Mesendoderm (in vitro differentiated cells): Measurements from ENCODE around the gene HBM.
"Not testable (repeated sequence)": the region's sequence is repeated elsewhere in the genome, so short reads cannot be mapped to it uniquely, and the experiment has no call there.

Source experiments
- DNase-seq: peaks from one replicate; pipeline ENCODE4 v3.0.0; 2013
- H2AK5ac ChIP-seq: 2 replicates; pipeline ENCODE4 v1.6.1; 2013; ENCODE audit warnings: low read length, inconsistent platforms
- H2BK120ac ChIP-seq: 2 replicates; pipeline ENCODE4 v1.6.1; 2013; ENCODE audit warnings: low read depth, mild to moderate bottlenecking, low read length, moderate library complexity, mixed read lengths
- H2BK15ac ChIP-seq: replicated peaks from 2 replicates; pipeline ENCODE4 v1.6.1; 2013; ENCODE audit warnings: low read depth, mild to moderate bottlenecking, moderate library complexity
- H2BK5ac ChIP-seq: 2 replicates; pipeline ENCODE4 v1.6.1; 2013; ENCODE audit warnings: low read length, inconsistent platforms
- H3K18ac ChIP-seq: 2 replicates; pipeline ENCODE4 v1.6.1; 2013; ENCODE audit warnings: mild to moderate bottlenecking, low read length, mixed read lengths
- H3K23ac ChIP-seq: one replicate; pipeline ENCODE4 v1.6.1; 2013; ENCODE audit warnings: low read length
- H3K27ac ChIP-seq: 2 replicates; pipeline ENCODE4 v1.5.1; 2013; ENCODE audit warnings: low read depth, mild to moderate bottlenecking, inconsistent platforms, low read length, moderate library complexity
- H3K27me3 ChIP-seq: 2 replicates; pipeline ENCODE4 v1.6.1; 2013; ENCODE audit warnings: low read length, control low read depth, mild to moderate bottlenecking, inconsistent platforms; ENCODE audit not compliant: insufficient read depth, poor library complexity
- H3K36me3 ChIP-seq: 2 replicates; pipeline ENCODE4 v1.6.1; 2013; ENCODE audit warnings: low read length, inconsistent platforms; ENCODE audit not compliant: control insufficient read depth, insufficient read depth
- H3K4ac ChIP-seq: one replicate; pipeline ENCODE4 v1.6.1; 2013; ENCODE audit warnings: low read depth, mild to moderate bottlenecking, low read length, moderate library complexity
- H3K4me1 ChIP-seq: 2 replicates; pipeline ENCODE4 v1.6.1; 2013; ENCODE audit warnings: low read depth, low read length, inconsistent platforms; ENCODE audit not compliant: control insufficient read depth
- H3K4me2 ChIP-seq: 2 replicates; pipeline ENCODE4 v1.6.1; 2013; ENCODE audit warnings: low read length
- H3K4me3 ChIP-seq: 2 replicates; pipeline ENCODE4 v1.5.1; 2013; ENCODE audit warnings: mild to moderate bottlenecking, low read length
- H3K56ac ChIP-seq: one replicate; pipeline ENCODE4 v1.6.1; 2013; ENCODE audit warnings: low read length
- H3K79me1 ChIP-seq: 2 replicates; pipeline ENCODE4 v1.6.1; 2013; ENCODE audit warnings: low read length, inconsistent platforms
- H3K79me2 ChIP-seq: 2 replicates; pipeline ENCODE4 v1.6.1; 2013; ENCODE audit warnings: mild to moderate bottlenecking, low read length; ENCODE audit not compliant: control insufficient read depth, insufficient read depth
- H3K9ac ChIP-seq: 2 replicates; pipeline ENCODE4 v1.6.1; 2013; ENCODE audit warnings: low read length, inconsistent platforms
- H4K5ac ChIP-seq: one replicate; pipeline ENCODE4 v1.6.1; 2013; ENCODE audit warnings: low read length
- H4K8ac ChIP-seq: one replicate; pipeline ENCODE4 v1.6.1; 2013; ENCODE audit warnings: low read depth, mild to moderate bottlenecking, control low read depth, low read length, moderate library complexity
- WGBS: extraction: QIAGEN DNeasy Blood & Tissue Kit; methylation state at CpG from one replicate; pipeline ENCODE4 v1.1.7; 2013; ENCODE audit warnings: low lambda C conversion rate, missing lambda C conversion rate; ENCODE audit not compliant: insufficient coverage; ENCODE audit errors: extremely low coverage; 5-methylcytosine and 5-hydroxymethylcytosine counted together

HBM gene

GRCh38 chr16:119835-120491 is 45.8 kb upstream of the HBM start:
- Histone ChIP-seq H3K79me2 (no peaks in the 10 kb centered on the region), H3K27ac (no peak overlapping the region), H2BK5ac (no peak overlapping the region), H4K5ac (no peak overlapping the region), H3K4me1 (no peaks in the 10 kb centered on the region), H3K4me3 (no peak overlapping the region), H3K23ac (no peak overlapping the region), H2BK120ac (no peak overlapping the region), H3K4ac (no peak overlapping the region), H3K36me3 (no peaks in the 10 kb centered on the region), H3K4me2 (no peak overlapping the region), H3K56ac (no peak overlapping the region), H4K8ac (no peak overlapping the region), H3K79me1 (no peaks in the 10 kb centered on the region), H3K9ac (no peak overlapping the region), H2BK15ac (no peak overlapping the region), H3K18ac (no peak overlapping the region), H2AK5ac (no peak overlapping the region), H3K27me3 (no peaks in the 10 kb centered on the region)
- DNase-seq = no peak
- no CpG with 5 or more reads among the region's 3 CpGs for WGBS

- Histone ChIP-seq H2BK120ac (no peak overlapping the region), H4K8ac (no peak overlapping the region), H3K27me3 (no peaks in the 10 kb centered on the region), H3K4ac (no peak overlapping the region), H2AK5ac (no peak overlapping the region), H3K18ac (no peak overlapping the region), H3K4me1 (no peaks in the 10 kb centered on the region), H3K36me3 (no peaks in the 10 kb centered on the region), H3K4me2 (no peak overlapping the region), H3K79me2 (no peaks in the 10 kb centered on the region), H3K79me1 (no peaks in the 10 kb centered on the region), H3K56ac (peak overlapping the region; percentile 7), H4K5ac (no peak overlapping the region), H3K4me3 (no peak overlapping the region), H2BK15ac (no peak overlapping the region), H3K9ac (no peak overlapping the region), H3K27ac (no peak overlapping the region), H2BK5ac (no peak overlapping the region), H3K23ac (no peak overlapping the region)
- WGBS = no CpG with 5 or more reads among the region's 2 CpGs
- DNase-seq = no peak
Measured at GRCh38 chr16:120756-121155, 45.0 kb upstream of the HBM start.

GRCh38 chr16:122361-122760 is 43.4 kb upstream of the HBM start:
- H3K27ac ChIP-seq = no peak overlapping the region
- DNase-seq = no peak
- no peak overlapping the region for H2AK5ac ChIP-seq
- no peak overlapping the region for H3K23ac ChIP-seq
- H3K4ac ChIP-seq = no peak overlapping the region
- H3K18ac ChIP-seq = no peak overlapping the region
- no peak overlapping the region for H3K4me3 ChIP-seq
- H3K27me3 ChIP-seq = no peaks in the 10 kb centered on the region
- no peak overlapping the region for H3K4me2 ChIP-seq
- H2BK5ac ChIP-seq = no peak overlapping the region
- H4K5ac ChIP-seq = no peak overlapping the region
- no peak overlapping the region for H2BK15ac ChIP-seq
- no peak overlapping the region for H2BK120ac ChIP-seq
- H3K79me2 ChIP-seq = no peaks in the 10 kb centered on the region
- no peaks in the 10 kb centered on the region for H3K79me1 ChIP-seq
- H3K56ac ChIP-seq = no peak overlapping the region
- no peaks in the 10 kb centered on the region for H3K4me1 ChIP-seq
- no peak overlapping the region for H3K9ac ChIP-seq
- no peaks in the 10 kb centered on the region for H3K36me3 ChIP-seq
- WGBS = no CpG with 5 or more reads among the region's 1 CpG
- H4K8ac ChIP-seq = no peak overlapping the region

- H3K4ac ChIP-seq, H3K4me1 ChIP-seq, H3K79me1 ChIP-seq, H3K27me3 ChIP-seq, H4K8ac ChIP-seq, H3K79me2 ChIP-seq, H2BK5ac ChIP-seq, DNase-seq, H3K4me2 ChIP-seq, H3K9ac ChIP-seq, H2BK120ac ChIP-seq, H3K23ac ChIP-seq, H3K36me3 ChIP-seq, H3K27ac ChIP-seq, H2BK15ac ChIP-seq, H3K4me3 ChIP-seq, H3K56ac ChIP-seq, H4K5ac ChIP-seq, H3K18ac ChIP-seq, H2AK5ac ChIP-seq: not testable (repeated sequence)
- WGBS = no CpG with 5 or more reads among the region's 19 CpGs
Measured at GRCh38 chr16:123558-124350, 42.0 kb upstream of the HBM start.

- Histone ChIP-seq H3K79me1 (no peaks in the 10 kb centered on the region), H3K4ac (no peak overlapping the region), H4K8ac (no peak overlapping the region), H3K27ac (no peak overlapping the region), H3K18ac (no peak overlapping the region), H3K4me3 (no peak overlapping the region), H3K4me2 (no peak overlapping the region), H3K56ac (no peak overlapping the region), H3K79me2 (no peaks in the 10 kb centered on the region), H3K27me3 (no peaks in the 10 kb centered on the region), H4K5ac (no peak overlapping the region), H3K9ac (no peak overlapping the region), H3K23ac (no peak overlapping the region), H3K36me3 (no peaks in the 10 kb centered on the region), H2BK15ac (no peak overlapping the region), H2BK5ac (no peak overlapping the region), H2BK120ac (no peak overlapping the region), H3K4me1 (no peaks in the 10 kb centered on the region), H2AK5ac (no peak overlapping the region)
- WGBS = no CpG with 5 or more reads among the region's 3 CpGs
- DNase-seq = no peak
Measured at GRCh38 chr16:125011-125410, 40.8 kb upstream of the HBM start.
